GM19025 (cell line): ENCODE measurements around the gene SLC52A1.
"Not testable (repeated sequence)": the region's sequence is repeated elsewhere in the genome, so short reads cannot be mapped to it uniquely, and the experiment has no call there.

ENCODE experiments used
- ATAC-seq: cut with Tn5 transposase; IDR thresholded peaks from one replicate; pipeline ENCODE4 v1.9.1; 2021; ENCODE audit warnings: mild to moderate bottlenecking, low read depth, moderate library complexity; ENCODE audit not compliant: unreplicated experiment

The SLC52A1 gene

GRCh38 chr17:5032865-5033264 is 2.4 kb downstream of the SLC52A1 start:
- ATAC-seq, result no peak

GRCh38 chr17:5031365-5032082 is 3.7 kb downstream of the SLC52A1 start:
- ATAC-seq, result no peak

GRCh38 chr17:5030168-5030567 is 5.1 kb downstream of the SLC52A1 start:
- not testable (repeated sequence) for ATAC-seq

GRCh38 chr17:5027916-5028315 is 7.3 kb downstream of the SLC52A1 start:
- no peak for ATAC-seq

- ATAC-seq, result no peak
These were observed 7.9 kb downstream of the SLC52A1 start for GRCh38 chr17:5027299-5027698.

- ATAC-seq, result no peak
These were observed 10.6 kb downstream of the SLC52A1 start for GRCh38 chr17:5024604-5025003.

GRCh38 chr17:5023588-5024147 is 11.6 kb downstream of the SLC52A1 start:
- ATAC-seq, result no peak

- ATAC-seq, result no peak
These were observed 13.0 kb downstream of the SLC52A1 start for GRCh38 chr17:5022171-5022711.

GRCh38 chr17:5020502-5021023 is 14.7 kb downstream of the SLC52A1 start:
- no peak for ATAC-seq

- no peak for ATAC-seq
These were observed 15.7 kb downstream of the SLC52A1 start for GRCh38 chr17:5019475-5019956.

GRCh38 chr17:5014357-5014756 is 20.9 kb downstream of the SLC52A1 start:
- no peak for ATAC-seq

GRCh38 chr17:5011928-5012327 is 23.3 kb downstream of the SLC52A1 start:
- ATAC-seq, result no peak

GRCh38 chr17:5003214-5003867 is 31.9 kb downstream of the SLC52A1 start:
- no peak for ATAC-seq

- ATAC-seq, result no peak
These were observed 33.0 kb downstream of the SLC52A1 start for GRCh38 chr17:5002121-5002788.

GRCh38 chr17:5000237-5000639 is 35.0 kb downstream of the SLC52A1 start:
- ATAC-seq, result no peak

- no peak for ATAC-seq
These were observed 35.7 kb downstream of the SLC52A1 start for GRCh38 chr17:4999430-5000093.

- no peak for ATAC-seq
These were observed 36.3 kb downstream of the SLC52A1 start for GRCh38 chr17:4998732-4999429.

- no peak for ATAC-seq
These were observed 37.0 kb downstream of the SLC52A1 start for GRCh38 chr17:4998027-4998731.
